OCI-LY7 (cell line): Measurements from ENCODE around the gene TRERF1. TPM values are rescaled to one million over a fixed set of nuclear protein-coding genes. Genes with fewer than 3 reads are reported as not detected.

Experiments used
- BruUV-seq: library from RNA; stranded (reverse); fragments of 400-500 nt; replicated peaks from 2 replicates; lab custom pipeline; 2021; lab: Mats Ljungman, UMichigan
- CTCF ChIA-PET: fragments of 300-600 bp; sonication (Branson Sonifier 250); formaldehyde crosslinking; loops from one replicate; lab custom pipeline; 2022; ENCODE audit warnings: antibody characterized with exemption; ENCODE audit not compliant: unreplicated experiment; lab: Charles Lee
- POLR2A ChIA-PET: fragments of 300-600 bp; sonication (Branson Sonifier 250); formaldehyde crosslinking; loops from one replicate; lab custom pipeline; 2022; ENCODE audit warnings: antibody characterized with exemption; lab: Charles Lee
- DNase-seq: peaks from one replicate; pipeline ENCODE4 v3.0.0-alpha.2; 2015; ENCODE audit warnings: low spot score
- H2AFZ ChIP-seq: fragments of 200-600 bp; sonication (generic), shearing (Covaris generic); 2 replicates; pipeline ENCODE4 v1.6.1; 2014; ENCODE audit warnings: mild to moderate bottlenecking, antibody characterized with exemption, low read length, moderate library complexity
- H3K27ac ChIP-seq: fragments of 200-600 bp; sonication (generic); 2 replicates; pipeline ENCODE4 v1.5.1; 2014; ENCODE audit warnings: mixed run types, low read depth, mild to moderate bottlenecking, moderate library complexity, low read length, inconsistent platforms; ENCODE audit not compliant: poor library complexity, severe bottlenecking
- H3K36me3 ChIP-seq: fragments of 200-600 bp; sonication (generic); 2 replicates; pipeline ENCODE4 v1.6.1; 2014; ENCODE audit warnings: mild to moderate bottlenecking, antibody characterized with exemption, low read length, moderate library complexity, mixed read lengths; ENCODE audit not compliant: insufficient read depth
- H3K4me1 ChIP-seq: fragments of 200-600 bp; sonication (generic); 2 replicates; pipeline ENCODE4 v1.5.1; 2014; ENCODE audit warnings: mild to moderate bottlenecking, low read length; ENCODE audit not compliant: insufficient read depth, poor library complexity, severe bottlenecking
- H3K4me2 ChIP-seq: fragments of 200-600 bp; sonication (generic); 2 replicates; pipeline ENCODE4 v1.6.1; 2014; ENCODE audit warnings: mild to moderate bottlenecking, low read length
- H3K4me3 ChIP-seq: fragments of 200-600 bp; sonication (generic); 2 replicates; pipeline ENCODE4 v1.5.1; 2014; ENCODE audit warnings: mild to moderate bottlenecking, low read depth, low read length; ENCODE audit not compliant: poor library complexity, severe bottlenecking
- H3K79me2 ChIP-seq: fragments of 200-600 bp; sonication (generic); 2 replicates; pipeline ENCODE4 v1.6.1; 2016; ENCODE audit warnings: low read depth, mild to moderate bottlenecking, low read length, moderate library complexity, mixed read lengths; ENCODE audit not compliant: insufficient read depth
- H3K9me2 ChIP-seq: fragments of 200-600 bp; sonication (generic); 2 replicates; pipeline ENCODE4 v1.6.1; 2016; ENCODE audit warnings: mild to moderate bottlenecking, low read length, mixed read lengths; ENCODE audit not compliant: insufficient read depth
- H3K9me3 ChIP-seq: fragments of 200-600 bp; sonication (generic); 2 replicates; pipeline ENCODE4 v1.6.1; 2014; ENCODE audit warnings: mild to moderate bottlenecking, mixed run types, low read length, mixed read lengths
- H4K20me1 ChIP-seq: fragments of 200-600 bp; sonication (generic); 2 replicates; pipeline ENCODE4 v1.6.1; 2014; ENCODE audit warnings: mild to moderate bottlenecking, antibody characterized with exemption, low read length, moderate library complexity, mixed read lengths; ENCODE audit not compliant: insufficient read depth
- EZH2phosphoT487 ChIP-seq: fragments of 200-600 bp; sonication (generic); IDR thresholded peaks from 2 replicates; pipeline ENCODE4 v1.6.1; 2018; ENCODE audit warnings: low read depth, borderline replicate concordance, mild to moderate bottlenecking, mixed run types, antibody characterized with exemption, low read length, moderate library complexity, mixed read lengths
- intact Hi-C: fragments of 100-400 bp; cut with micrococcal nuclease; formaldehyde crosslinking; loops from one replicate; pipeline ENCODE4 v1.10.0; 2022; ENCODE audit not compliant: unreplicated experiment
- total RNA-seq, 2 experiments: library from RNA; depleted of rRNA in 1 of 2; stranded (reverse); fragments of >200 nt in 1 of 2; shearing (Covaris generic) in 1 of 2; gene quantifications; 2 replicates each; pipeline ENCODE4 v1.2.3, GENCODE V29; 2014 to 2022
- TF ChIP-seq, protein P1 (sequence below): fragments of 200-600 bp; sonication (generic); conservative IDR thresholded peaks from 2 replicates; pipeline ENCODE4 v1.5.1; 2014; ENCODE audit warnings: mild to moderate bottlenecking, antibody characterized with exemption, low read length, moderate library complexity, mixed read lengths

The TRERF1 gene
- total RNA-seq, 2 experiments from 2014 or later: 5.7 to 12.9 TPM

DNA sequence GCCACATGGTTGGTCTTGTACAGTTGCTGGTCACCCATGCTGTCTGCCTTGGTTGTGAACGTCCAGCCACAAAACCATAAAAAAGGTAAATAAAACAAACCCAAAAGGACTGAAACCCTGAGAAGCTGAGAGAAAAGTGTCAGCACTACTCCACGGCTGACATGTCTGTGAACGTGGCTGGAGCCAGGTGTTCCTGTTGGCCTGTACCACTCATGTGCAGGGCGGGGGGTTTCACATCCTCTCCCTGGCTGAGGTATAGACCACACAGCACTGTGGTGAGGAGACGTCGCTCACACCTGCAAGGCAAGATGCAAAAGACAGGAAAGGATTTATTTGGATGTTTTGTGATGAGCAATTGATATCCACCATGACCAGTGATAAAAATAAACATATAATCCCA is 182.2 kb downstream of the TRERF1 start:
- Histone ChIP-seq H3K9me3 (no peaks in the 10 kb centered on the region), H3K79me2 (no peaks in the 10 kb centered on the region), H3K4me2 (peak overlapping the region; percentile 58), H3K4me1 (peaks cover 15% of the 10 kb centered on the region), H3K9me2 (no peaks in the 10 kb centered on the region), H3K4me3 (no peak overlapping the region), H4K20me1 (no peaks in the 10 kb centered on the region), H3K27ac (peak overlapping the region; percentile 39), H2AFZ (peak overlapping the region; percentile 73), H3K36me3 (peaks cover 12% of the 10 kb centered on the region)
- BruUV-seq: no TSS peak
- ChIA-PET POLR2A (interaction anchor here (0.5 kb wide), 1 partner anchor 587 kb away, joined by 3 read pairs; no protein-coding TSS in a partner anchor), CTCF (no interaction called here)
- peak; percentile 93 for DNase-seq
- no peak for TF ChIP-seq EZH2phosphoT487
- TF ChIP-seq, protein P1, sequence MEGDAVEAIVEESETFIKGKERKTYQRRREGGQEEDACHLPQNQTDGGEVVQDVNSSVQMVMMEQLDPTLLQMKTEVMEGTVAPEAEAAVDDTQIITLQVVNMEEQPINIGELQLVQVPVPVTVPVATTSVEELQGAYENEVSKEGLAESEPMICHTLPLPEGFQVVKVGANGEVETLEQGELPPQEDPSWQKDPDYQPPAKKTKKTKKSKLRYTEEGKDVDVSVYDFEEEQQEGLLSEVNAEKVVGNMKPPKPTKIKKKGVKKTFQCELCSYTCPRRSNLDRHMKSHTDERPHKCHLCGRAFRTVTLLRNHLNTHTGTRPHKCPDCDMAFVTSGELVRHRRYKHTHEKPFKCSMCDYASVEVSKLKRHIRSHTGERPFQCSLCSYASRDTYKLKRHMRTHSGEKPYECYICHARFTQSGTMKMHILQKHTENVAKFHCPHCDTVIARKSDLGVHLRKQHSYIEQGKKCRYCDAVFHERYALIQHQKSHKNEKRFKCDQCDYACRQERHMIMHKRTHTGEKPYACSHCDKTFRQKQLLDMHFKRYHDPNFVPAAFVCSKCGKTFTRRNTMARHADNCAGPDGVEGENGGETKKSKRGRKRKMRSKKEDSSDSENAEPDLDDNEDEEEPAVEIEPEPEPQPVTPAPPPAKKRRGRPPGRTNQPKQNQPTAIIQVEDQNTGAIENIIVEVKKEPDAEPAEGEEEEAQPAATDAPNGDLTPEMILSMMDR: 0 out of 2 replicates have a peak, but pooled peaks have one; percentile 7
- intact Hi-C loops: loop anchor here (5.0 kb wide), 1 partner anchor 183 kb away; the partner anchor contains the start of gene TRERF1

DNA sequence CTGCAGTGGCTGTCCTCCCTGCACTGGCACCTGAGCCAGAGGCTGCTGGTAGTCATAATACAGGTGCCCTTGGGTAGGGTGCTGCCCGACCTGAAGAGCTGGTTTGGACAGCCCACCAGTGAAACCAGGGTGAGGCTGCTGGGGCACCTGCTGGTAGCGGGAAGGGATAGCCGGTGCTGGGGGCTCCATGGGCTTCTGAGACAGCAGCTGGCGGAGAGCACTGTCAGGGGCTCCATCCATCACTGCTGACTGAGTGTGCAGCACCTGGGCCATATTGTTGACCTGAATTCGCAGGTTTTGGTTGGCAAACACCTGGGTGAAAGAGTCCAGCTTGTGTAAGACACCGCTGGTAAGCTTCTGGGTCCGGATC is 182.9 kb downstream of the TRERF1 start:
- Histone ChIP-seq H2AFZ (peak overlapping the region; percentile 73; the same call in 1 of the 2 replicates), H3K9me3 (no peaks in the 10 kb centered on the region), H3K27ac (peak overlapping the region; percentile 39), H3K4me2 (no peak overlapping the region), H3K4me1 (peaks cover 15% of the 10 kb centered on the region), H4K20me1 (no peaks in the 10 kb centered on the region), H3K4me3 (no peak overlapping the region), H3K9me2 (no peaks in the 10 kb centered on the region), H3K79me2 (no peaks in the 10 kb centered on the region), H3K36me3 (peaks cover 12% of the 10 kb centered on the region)
- CTCF ChIA-PET: no interaction called here
- no peak for DNase-seq
- POLR2A ChIA-PET: no interaction called here
- intact Hi-C loops: loop anchor here (5.0 kb wide), 1 partner anchor 183 kb away; the partner anchor contains the start of gene TRERF1
- BruUV-seq: no TSS peak
- TF ChIP-seq EZH2phosphoT487: no peak
- TF ChIP-seq, protein P1: no peak

DNA sequence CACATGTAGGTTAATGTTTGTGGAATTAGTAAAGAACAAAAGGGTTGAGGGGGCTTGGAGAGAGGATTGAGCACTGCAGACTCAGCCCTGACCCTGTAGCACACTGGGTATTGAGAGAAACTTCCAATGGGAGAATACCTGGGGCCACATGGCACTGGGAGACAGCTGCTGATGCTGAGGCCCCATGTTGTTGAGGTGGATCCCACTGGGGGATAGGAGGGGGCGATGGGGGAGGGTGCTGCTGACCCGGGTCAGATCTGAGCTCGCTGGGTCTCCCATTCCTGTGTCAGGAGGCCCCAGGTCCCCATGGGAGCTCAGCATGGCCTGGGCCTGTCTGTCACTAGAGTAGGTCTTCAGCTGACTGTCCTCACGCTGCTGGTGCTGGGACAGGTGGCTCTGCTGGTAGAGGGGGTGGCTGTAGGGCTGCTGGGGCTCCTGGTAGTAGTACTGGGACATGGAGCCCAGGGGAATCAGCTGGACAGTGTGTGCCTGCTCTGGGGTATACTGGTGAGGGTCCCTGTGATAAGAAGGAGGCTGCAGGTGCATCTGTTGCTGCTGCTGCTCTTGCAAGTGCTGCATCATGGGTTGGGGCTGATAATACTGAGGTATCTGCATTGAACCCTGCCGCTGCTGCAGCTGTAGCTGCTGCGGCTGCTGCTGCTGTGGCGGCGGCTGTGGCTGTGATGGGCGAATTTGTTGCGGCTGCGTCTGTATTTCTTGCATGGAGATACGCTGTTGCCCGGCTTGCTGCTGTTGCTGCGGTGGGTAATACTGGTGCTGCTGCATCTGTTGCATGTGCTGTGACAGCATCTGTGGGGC is 183.5 kb downstream of the TRERF1 start:
- H4K20me1 ChIP-seq: no peaks in the 10 kb centered on the region
- no peak overlapping the region for H3K4me3 ChIP-seq
- no peaks in the 10 kb centered on the region for H3K79me2 ChIP-seq
- intact Hi-C loops: loop anchor here (5.0 kb wide), 1 partner anchor 184 kb away; the partner anchor contains the start of gene TRERF1
- ChIA-PET CTCF (no interaction called here), POLR2A (no interaction called here)
- no peak overlapping the region for H3K27ac ChIP-seq
- H3K4me2 ChIP-seq: no peak overlapping the region
- H2AFZ ChIP-seq: no peak overlapping the region
- no peaks in the 10 kb centered on the region for H3K9me3 ChIP-seq
- TF ChIP-seq, protein P1: no peak
- no peak for TF ChIP-seq EZH2phosphoT487
- H3K9me2 ChIP-seq: no peaks in the 10 kb centered on the region
- H3K36me3 ChIP-seq: peaks cover 12% of the 10 kb centered on the region
- DNase-seq: no peak
- peaks cover 15% of the 10 kb centered on the region for H3K4me1 ChIP-seq
- BruUV-seq: no TSS peak
